AG04449 (cell line): ENCODE data around the gene UBE4B.
"Not testable (repeated sequence)": the region's sequence is repeated elsewhere in the genome, so short reads cannot be mapped to it uniquely, and the experiment has no call there.

Experiments
- CTCF ChIA-PET: fragments of 350-600 bp; formaldehyde crosslinking; extraction: SDS; loops from one replicate; lab custom pipeline; 2021; ENCODE audit warnings: antibody characterized with exemption; lab: Yijun Ruan, JAX
- POLR2A ChIA-PET: fragments of 400-600, 350-600 bp; formaldehyde crosslinking; extraction: SDS; loops from one replicate; lab custom pipeline; 2020; ENCODE audit warnings: antibody characterized with exemption, inconsistent platforms; lab: Yijun Ruan, JAX
- DNase-seq: peaks from one replicate; pipeline ENCODE4 v3.0.0-alpha.2; 2010; ENCODE audit warnings: low read depth, low spot score
- H3K4me3 ChIP-seq: 2 replicates; pipeline ENCODE4 v1.5.1; 2011; ENCODE audit warnings: low read depth, mild to moderate bottlenecking, control low read depth, low read length
- CTCF ChIP-seq: IDR thresholded peaks from one replicate; pipeline ENCODE4 v1.5.1; 2011; ENCODE audit warnings: mild to moderate bottlenecking, moderate library complexity, low read length, control low read depth, inconsistent platforms; ENCODE audit not compliant: insufficient read depth; ENCODE audit errors: missing control alignments

Gene UBE4B

DNA sequence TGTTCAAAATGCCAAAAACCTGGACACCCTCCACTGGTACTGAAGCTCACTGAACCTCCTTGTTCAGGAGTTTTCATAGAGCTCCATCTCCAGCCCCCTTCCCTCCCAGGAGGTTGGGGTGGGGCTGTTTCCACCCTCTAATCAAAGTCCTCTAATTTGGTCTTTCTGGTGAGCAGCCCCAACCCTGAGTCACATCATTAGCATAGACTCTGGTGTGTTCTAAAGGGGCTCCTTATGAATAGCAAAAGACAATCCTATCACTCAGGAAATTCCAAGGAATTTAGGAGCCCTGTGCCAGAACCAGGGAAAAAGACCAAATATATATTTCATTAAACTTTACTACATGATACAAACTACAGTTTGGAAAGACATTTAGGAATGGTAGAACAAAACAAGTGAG, 13.2 kb upstream of the UBE4B start:
- POLR2A ChIA-PET = no interaction called here
- CTCF ChIA-PET = interaction anchor here (2.7 kb wide), 1 partner anchor 69 kb away, joined by 11 read pairs; no protein-coding TSS in a partner anchor
- no peak for TF ChIP-seq CTCF
- H3K4me3 ChIP-seq = no peak overlapping the region
- DNase-seq = no peak

DNA sequence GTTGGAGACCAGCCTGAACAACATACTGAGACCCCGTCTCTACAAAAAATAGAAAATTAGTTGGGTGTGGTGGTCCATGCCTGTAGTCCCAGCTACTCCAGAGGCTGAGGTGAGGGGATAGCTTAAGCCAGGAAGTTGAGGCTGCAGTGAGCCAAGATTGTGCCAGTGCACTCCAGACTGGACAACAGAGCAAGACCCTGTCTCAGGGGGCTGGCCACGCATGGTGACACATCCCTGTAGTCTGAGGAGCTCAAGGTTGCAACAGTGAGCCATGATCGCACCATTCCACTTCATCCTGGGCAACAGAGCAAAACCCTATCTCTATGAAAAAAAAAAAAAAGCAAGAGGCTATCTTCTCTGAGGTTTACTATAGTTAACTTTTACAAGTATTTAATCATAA, 12.7 kb upstream of the UBE4B start:
- TF ChIP-seq CTCF = no peak
- no peak for DNase-seq
- ChIA-PET CTCF (interaction anchor here (2.7 kb wide), 1 partner anchor 69 kb away, joined by 11 read pairs; no protein-coding TSS in a partner anchor), POLR2A (no interaction called here)
- H3K4me3 ChIP-seq = no peak overlapping the region

GRCh38 chr1:10020678-10021077, 12.1 kb upstream of the UBE4B start:
- POLR2A ChIA-PET, DNase-seq, H3K4me3 ChIP-seq: not testable (repeated sequence)
- CTCF ChIA-PET = interaction anchor here (2.7 kb wide), 1 partner anchor 70 kb away, joined by 11 read pairs; no protein-coding TSS in a partner anchor

- DNase-seq, POLR2A ChIA-PET: not testable (repeated sequence)
These were observed 10.8 kb upstream of the UBE4B start for GRCh38 chr1:10021992-10022391.

DNA sequence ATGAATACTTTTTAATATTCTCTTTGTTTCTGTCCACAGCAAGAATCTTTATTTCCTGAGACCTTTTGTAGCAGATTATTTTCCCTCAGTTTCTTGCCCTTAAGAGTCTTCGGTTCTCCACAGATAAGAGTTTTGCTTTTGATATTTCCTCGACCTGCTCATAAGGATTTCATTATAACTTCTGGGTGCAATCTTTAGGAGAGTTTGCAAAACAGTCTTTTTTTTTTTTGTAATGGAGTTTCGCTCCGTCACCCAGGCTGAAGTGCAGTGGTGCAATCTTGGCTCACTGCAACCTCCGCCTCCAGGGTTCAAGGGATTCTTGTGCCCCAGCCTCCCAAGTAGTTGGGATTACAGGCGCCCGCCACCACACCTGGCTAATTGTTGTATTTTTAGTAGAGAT, 10.1 kb upstream of the UBE4B start:
- no peak for DNase-seq
- POLR2A ChIA-PET = no interaction called here
- CTCF ChIA-PET = no interaction called here
- no peak overlapping the region for H3K4me3 ChIP-seq
- TF ChIP-seq CTCF = no peak

More at GRCh38 chr1:10021992-10022391, 10.8 kb upstream of the UBE4B start:
- H3K4me3 ChIP-seq, CTCF ChIA-PET: not testable (repeated sequence)

DNA sequence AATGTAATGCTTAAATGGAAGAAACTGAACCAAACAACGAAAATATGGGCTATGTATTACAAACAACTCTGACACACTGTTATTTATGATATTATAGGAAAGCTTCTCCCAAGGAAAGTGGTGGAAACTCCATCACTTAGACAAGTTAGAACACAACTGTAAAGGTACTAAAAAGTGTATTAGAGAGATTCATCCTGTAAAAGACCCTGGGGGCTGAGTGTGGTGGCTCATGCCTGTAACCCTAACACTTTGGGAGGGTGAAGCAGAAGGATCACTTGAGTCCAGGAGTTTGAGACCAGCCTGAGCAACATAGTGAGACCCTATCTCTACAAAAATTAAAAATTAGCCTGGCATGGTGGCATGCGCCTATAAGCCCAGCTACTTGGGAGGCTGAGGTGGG, 7.4 kb upstream of the UBE4B start:
- ChIA-PET CTCF (no interaction called here), POLR2A (no interaction called here)
- no peak overlapping the region for H3K4me3 ChIP-seq
- TF ChIP-seq CTCF = no peak
- DNase-seq = no peak

GRCh38 chr1:10027027-10027426, 5.7 kb upstream of the UBE4B start:
- POLR2A ChIA-PET = no interaction called here
- CTCF ChIA-PET = interaction anchor here (1.1 kb wide), 1 partner anchor 77 kb away, joined by 4 read pairs; no protein-coding TSS in a partner anchor

DNA sequence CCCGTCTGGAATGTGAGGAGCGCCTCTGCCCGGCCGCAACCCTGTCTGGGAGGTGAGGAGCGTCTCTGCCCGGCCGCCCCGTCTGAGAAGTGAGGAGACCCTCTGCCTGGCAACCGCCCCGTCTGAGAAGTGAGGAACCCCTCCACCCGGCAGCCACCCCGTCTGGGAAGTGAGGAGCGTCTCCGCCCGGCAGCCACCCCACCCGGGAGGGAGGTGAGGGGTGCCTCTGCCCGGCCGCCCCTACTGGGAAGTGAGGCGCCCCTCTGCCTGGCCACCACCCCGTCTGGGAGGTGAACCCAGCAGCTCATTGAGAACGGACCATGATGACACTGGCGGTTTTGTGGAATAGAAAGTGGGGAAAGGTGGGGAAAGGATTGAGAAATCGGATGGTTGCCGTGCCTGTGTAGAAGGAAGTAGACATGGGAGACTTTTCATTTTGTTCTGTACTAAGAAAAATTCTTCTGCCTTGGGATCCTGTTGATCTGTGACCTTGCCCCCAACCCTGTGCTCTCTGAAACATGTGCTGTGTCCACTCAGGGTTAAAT, 3.7 kb upstream of the UBE4B start:
- DNase-seq, H3K4me3 ChIP-seq, POLR2A ChIA-PET, CTCF ChIA-PET: not testable (repeated sequence)

More at GRCh38 chr1:10027027-10027426, 5.7 kb upstream of the UBE4B start:
- TF ChIP-seq CTCF = no peak
- H3K4me3 ChIP-seq = no peak overlapping the region
- no peak for DNase-seq
